Measurements from ENCODE around the gene MCM7.

DNA sequence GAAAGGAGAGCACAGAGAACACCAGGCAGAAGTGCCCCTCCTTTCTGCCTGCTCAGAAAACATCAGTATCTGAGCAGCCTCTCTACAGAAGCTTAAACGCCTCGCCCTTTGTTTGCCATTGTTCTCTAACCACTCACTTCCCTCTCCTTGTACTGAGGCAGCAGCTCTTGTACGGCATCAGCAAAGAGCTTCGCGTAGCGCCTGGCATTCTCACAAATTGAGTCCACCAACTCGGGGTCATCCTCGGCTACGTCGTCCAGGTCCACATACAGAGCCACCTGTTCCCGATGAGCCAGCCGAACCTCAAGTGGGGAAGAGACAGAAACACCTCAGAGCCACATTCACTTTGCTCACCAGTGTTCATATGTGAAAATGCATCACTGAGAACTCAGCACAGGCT is 1.7 kb downstream of the MCM7 start:
- TF ChIP-seq, protein P1, sequence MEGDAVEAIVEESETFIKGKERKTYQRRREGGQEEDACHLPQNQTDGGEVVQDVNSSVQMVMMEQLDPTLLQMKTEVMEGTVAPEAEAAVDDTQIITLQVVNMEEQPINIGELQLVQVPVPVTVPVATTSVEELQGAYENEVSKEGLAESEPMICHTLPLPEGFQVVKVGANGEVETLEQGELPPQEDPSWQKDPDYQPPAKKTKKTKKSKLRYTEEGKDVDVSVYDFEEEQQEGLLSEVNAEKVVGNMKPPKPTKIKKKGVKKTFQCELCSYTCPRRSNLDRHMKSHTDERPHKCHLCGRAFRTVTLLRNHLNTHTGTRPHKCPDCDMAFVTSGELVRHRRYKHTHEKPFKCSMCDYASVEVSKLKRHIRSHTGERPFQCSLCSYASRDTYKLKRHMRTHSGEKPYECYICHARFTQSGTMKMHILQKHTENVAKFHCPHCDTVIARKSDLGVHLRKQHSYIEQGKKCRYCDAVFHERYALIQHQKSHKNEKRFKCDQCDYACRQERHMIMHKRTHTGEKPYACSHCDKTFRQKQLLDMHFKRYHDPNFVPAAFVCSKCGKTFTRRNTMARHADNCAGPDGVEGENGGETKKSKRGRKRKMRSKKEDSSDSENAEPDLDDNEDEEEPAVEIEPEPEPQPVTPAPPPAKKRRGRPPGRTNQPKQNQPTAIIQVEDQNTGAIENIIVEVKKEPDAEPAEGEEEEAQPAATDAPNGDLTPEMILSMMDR (IDR thresholded peaks at IDR 0.05): no peak
- no peak for TF ChIP-seq FOXM1 (IDR thresholded peaks at IDR 0.05; ENCODE audit: low read depth)
- no peak for TF ChIP-seq SMC3 (IDR thresholded peaks at IDR 0.05; ENCODE audit: low read depth, low read length)
- TF ChIP-seq GABPA (IDR thresholded peaks at IDR 0.05; ENCODE audit: low read depth): no peak
- TF ChIP-seq, protein P2, sequence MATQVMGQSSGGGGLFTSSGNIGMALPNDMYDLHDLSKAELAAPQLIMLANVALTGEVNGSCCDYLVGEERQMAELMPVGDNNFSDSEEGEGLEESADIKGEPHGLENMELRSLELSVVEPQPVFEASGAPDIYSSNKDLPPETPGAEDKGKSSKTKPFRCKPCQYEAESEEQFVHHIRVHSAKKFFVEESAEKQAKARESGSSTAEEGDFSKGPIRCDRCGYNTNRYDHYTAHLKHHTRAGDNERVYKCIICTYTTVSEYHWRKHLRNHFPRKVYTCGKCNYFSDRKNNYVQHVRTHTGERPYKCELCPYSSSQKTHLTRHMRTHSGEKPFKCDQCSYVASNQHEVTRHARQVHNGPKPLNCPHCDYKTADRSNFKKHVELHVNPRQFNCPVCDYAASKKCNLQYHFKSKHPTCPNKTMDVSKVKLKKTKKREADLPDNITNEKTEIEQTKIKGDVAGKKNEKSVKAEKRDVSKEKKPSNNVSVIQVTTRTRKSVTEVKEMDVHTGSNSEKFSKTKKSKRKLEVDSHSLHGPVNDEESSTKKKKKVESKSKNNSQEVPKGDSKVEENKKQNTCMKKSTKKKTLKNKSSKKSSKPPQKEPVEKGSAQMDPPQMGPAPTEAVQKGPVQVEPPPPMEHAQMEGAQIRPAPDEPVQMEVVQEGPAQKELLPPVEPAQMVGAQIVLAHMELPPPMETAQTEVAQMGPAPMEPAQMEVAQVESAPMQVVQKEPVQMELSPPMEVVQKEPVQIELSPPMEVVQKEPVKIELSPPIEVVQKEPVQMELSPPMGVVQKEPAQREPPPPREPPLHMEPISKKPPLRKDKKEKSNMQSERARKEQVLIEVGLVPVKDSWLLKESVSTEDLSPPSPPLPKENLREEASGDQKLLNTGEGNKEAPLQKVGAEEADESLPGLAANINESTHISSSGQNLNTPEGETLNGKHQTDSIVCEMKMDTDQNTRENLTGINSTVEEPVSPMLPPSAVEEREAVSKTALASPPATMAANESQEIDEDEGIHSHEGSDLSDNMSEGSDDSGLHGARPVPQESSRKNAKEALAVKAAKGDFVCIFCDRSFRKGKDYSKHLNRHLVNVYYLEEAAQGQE (IDR thresholded peaks at IDR 0.05; ENCODE audit: low read depth, low read length): no peak
- no peak for TF ChIP-seq CHD2 (IDR thresholded peaks at IDR 0.05; ENCODE audit: low read length, partially characterized antibody)
- TF ChIP-seq POLR2AphosphoS5 (IDR thresholded peaks at IDR 0.05; ENCODE audit: low read depth, low read length): no peak
- TF ChIP-seq NRF1 (IDR thresholded peaks at IDR 0.05; ENCODE audit: low read depth, low read length): no peak
- no peak for TF ChIP-seq RCOR1 (IDR thresholded peaks at IDR 0.05; ENCODE audit: low read length)

All from SK-N-SH (cell line).